Measurements from ENCODE around the gene PTGR2.
A peak's percentile ranks its signal among the peaks of the same experiment; 100 is the strongest.

Gene PTGR2

DNA sequence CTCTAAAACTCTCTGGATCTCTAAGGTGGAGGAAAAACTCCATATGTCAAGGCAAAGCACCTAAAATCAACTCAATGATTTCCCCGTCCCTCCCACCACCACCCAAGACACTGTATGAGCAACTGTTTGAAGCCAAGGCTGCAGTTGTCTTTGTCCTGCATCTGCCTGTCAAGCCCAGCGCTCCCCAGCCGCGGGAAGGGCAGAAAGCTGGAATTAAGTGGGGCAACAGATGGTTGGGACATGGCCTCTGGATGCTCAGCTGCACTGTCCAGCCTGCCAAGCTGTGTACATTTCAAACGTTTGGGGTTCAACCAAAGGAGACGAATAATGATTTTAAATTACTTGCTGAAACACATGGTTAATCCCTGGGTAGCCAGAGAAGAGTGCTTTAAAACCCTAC lies 42.2 kb upstream of the PTGR2 start:
- H2AK5ac ChIP-seq (ENCODE audit: low read depth, low read length) = no peak overlapping the region
- no peak overlapping the region for H2BK12ac ChIP-seq (ENCODE audit: low read length)
- no peak overlapping the region for H3K9ac ChIP-seq (ENCODE audit: low read depth, low read length, poor library complexity)
- H3K4ac ChIP-seq (ENCODE audit: low read length) = no peak overlapping the region
- H2AFZ ChIP-seq (ENCODE audit: low read length) = peak overlapping the region; percentile 45
- no peaks in the 10 kb centered on the region for H3K27me3 ChIP-seq (ENCODE audit: control insufficient read depth in 3 of 3, insufficient read depth in 3 of 3, low read depth in 1 of 3, low read length in 3 of 3)
- no peak overlapping the region for H3K23ac ChIP-seq (ENCODE audit: low read depth, low read length, poor library complexity)
- no peak for DNase-seq (ENCODE audit: low spot score)
- no peak overlapping the region for H3K14ac ChIP-seq (ENCODE audit: low read length)
- no peak overlapping the region for H2BK5ac ChIP-seq (ENCODE audit: low read length)
- H2BK120ac ChIP-seq (ENCODE audit: low read depth, low read length) = no peak overlapping the region
- H3K79me1 ChIP-seq (ENCODE audit: low read depth, low read length) = no peaks in the 10 kb centered on the region
- no CpG with 5 or more reads among the region's 6 CpGs for WGBS, 2 donors (ENCODE audit: extremely low coverage in 2 of 2, insufficient read length in 2 of 2, insufficient replicate concordance in 1 of 2)
- H3K36me3 ChIP-seq (replicated peaks in 1 of 2; ENCODE audit: control insufficient read depth in 2 of 2, insufficient read depth in 2 of 2, low read length in 2 of 2) = no peaks in the 10 kb centered on the region
- H3K4me3 ChIP-seq (ENCODE audit: low read length in 2 of 2) = no peak overlapping the region
- H4K8ac ChIP-seq (ENCODE audit: low read depth, low read length) = no peak overlapping the region
- H3K4me1 ChIP-seq (ENCODE audit: control insufficient read depth in 2 of 2, insufficient read depth in 1 of 2, low read depth in 1 of 2, low read length in 2 of 2) = no peaks in the 10 kb centered on the region
- H2BK15ac ChIP-seq (ENCODE audit: low read length) = no peak overlapping the region
- H3K18ac ChIP-seq (ENCODE audit: low read length) = no peak overlapping the region
- H3K27ac ChIP-seq (replicated peaks; ENCODE audit: low read length) = no peak overlapping the region
- no peaks in the 10 kb centered on the region for H3K9me3 ChIP-seq (replicated peaks in 1 of 2; ENCODE audit: control insufficient read depth in 2 of 2, insufficient read depth in 1 of 2, low read depth in 1 of 2, low read length in 2 of 2)
- no peak overlapping the region for H4K91ac ChIP-seq (ENCODE audit: low read depth, low read length, poor library complexity)
- no peak overlapping the region for H3K4me2 ChIP-seq (ENCODE audit: insufficient read depth, low read length, poor library complexity, severe bottlenecking)

DNA sequence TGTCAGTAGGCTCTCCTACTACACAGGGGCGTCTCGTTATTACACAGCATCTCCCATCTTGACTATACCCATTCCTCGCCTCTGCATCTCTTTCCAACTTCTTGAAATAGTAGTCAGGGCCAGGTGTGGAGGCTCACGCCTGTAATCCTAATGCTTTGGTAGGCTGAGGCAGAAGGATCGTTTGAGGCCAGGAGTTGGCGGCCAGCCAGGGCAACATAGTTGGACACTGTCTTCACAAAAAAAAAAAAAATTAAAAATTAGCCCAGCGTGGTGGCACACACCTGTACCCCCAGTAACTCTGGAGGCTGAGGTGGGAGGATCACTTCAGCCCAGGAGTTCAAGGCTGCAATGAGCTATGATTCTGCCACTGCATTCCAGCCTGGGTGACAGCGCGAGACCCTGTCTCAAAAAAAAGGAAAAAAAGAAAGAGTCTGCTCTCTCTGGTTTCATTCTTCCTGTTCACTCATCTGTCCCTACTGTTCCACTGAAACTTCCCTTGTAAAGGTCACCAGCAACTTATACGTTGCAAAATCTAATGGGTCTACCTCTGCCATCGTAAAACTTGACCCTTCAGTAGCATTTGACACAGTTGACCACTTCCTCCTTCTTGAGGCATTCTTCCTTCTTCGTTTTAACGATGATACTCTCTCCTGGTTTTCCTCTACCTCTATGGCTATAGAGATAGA lies 41.0 kb upstream of the PTGR2 start:
- Histone ChIP-seq H3K4me3 (ENCODE audit: low read length in 2 of 2) (no peak overlapping the region), H2BK5ac (ENCODE audit: low read length) (no peak overlapping the region), H2BK120ac (ENCODE audit: low read depth, low read length) (no peak overlapping the region), H3K14ac (ENCODE audit: low read length) (no peak overlapping the region), H2BK15ac (ENCODE audit: low read length) (no peak overlapping the region), H2AFZ (ENCODE audit: low read length) (no peak overlapping the region), H2AK5ac (ENCODE audit: low read depth, low read length) (no peak overlapping the region), H3K36me3 (replicated peaks in 1 of 2; ENCODE audit: control insufficient read depth in 2 of 2, insufficient read depth in 2 of 2, low read length in 2 of 2) (no peaks in the 10 kb centered on the region), H3K79me1 (ENCODE audit: low read depth, low read length) (no peaks in the 10 kb centered on the region), H3K9me3 (replicated peaks in 1 of 2; ENCODE audit: control insufficient read depth in 2 of 2, insufficient read depth in 1 of 2, low read depth in 1 of 2, low read length in 2 of 2) (no peaks in the 10 kb centered on the region), H3K23ac (ENCODE audit: low read depth, low read length, poor library complexity) (no peak overlapping the region), H3K9ac (ENCODE audit: low read depth, low read length, poor library complexity) (no peak overlapping the region), H4K8ac (ENCODE audit: low read depth, low read length) (no peak overlapping the region), H4K91ac (ENCODE audit: low read depth, low read length, poor library complexity) (no peak overlapping the region), H3K27ac (replicated peaks; ENCODE audit: low read length) (no peak overlapping the region), H3K4me2 (ENCODE audit: insufficient read depth, low read length, poor library complexity, severe bottlenecking) (no peak overlapping the region), H3K4me1 (ENCODE audit: control insufficient read depth in 2 of 2, insufficient read depth in 1 of 2, low read depth in 1 of 2, low read length in 2 of 2) (no peaks in the 10 kb centered on the region), H3K4ac (ENCODE audit: low read length) (no peak overlapping the region), H3K18ac (ENCODE audit: low read length) (no peak overlapping the region), H3K27me3 (ENCODE audit: control insufficient read depth in 3 of 3, insufficient read depth in 3 of 3, low read depth in 1 of 3, low read length in 3 of 3) (no peaks in the 10 kb centered on the region), H2BK12ac (ENCODE audit: low read length) (no peak overlapping the region)
- no CpG with 5 or more reads among the region's 13 CpGs for WGBS, 2 donors (ENCODE audit: extremely low coverage in 2 of 2, insufficient read length in 2 of 2, insufficient replicate concordance in 1 of 2)
- no peak for DNase-seq (ENCODE audit: low spot score)

DNA sequence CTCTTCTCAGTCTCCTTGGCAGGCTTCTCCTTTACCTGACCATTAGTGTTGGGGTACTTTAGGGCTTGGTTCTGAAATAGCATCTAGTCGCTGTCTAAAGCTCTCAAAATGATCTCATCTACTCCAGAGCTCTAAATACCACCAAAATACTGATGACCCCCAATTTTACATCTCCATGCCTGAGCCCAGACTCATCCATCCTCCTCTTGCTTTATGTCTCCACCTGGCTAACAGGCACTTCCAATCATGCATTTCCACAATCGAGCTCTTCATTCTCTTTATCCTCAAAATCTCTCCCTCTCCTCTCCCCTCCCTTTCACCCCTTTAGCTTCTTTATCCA lies 40.5 kb upstream of the PTGR2 start:
- Histone ChIP-seq H3K27ac (replicated peaks; ENCODE audit: low read length) (no peak overlapping the region), H3K27me3 (ENCODE audit: control insufficient read depth in 3 of 3, insufficient read depth in 3 of 3, low read depth in 1 of 3, low read length in 3 of 3) (no peaks in the 10 kb centered on the region), H3K9ac (ENCODE audit: low read depth, low read length, poor library complexity) (no peak overlapping the region), H3K4me1 (ENCODE audit: control insufficient read depth in 2 of 2, insufficient read depth in 1 of 2, low read depth in 1 of 2, low read length in 2 of 2) (no peaks in the 10 kb centered on the region), H4K91ac (ENCODE audit: low read depth, low read length, poor library complexity) (no peak overlapping the region), H3K23ac (ENCODE audit: low read depth, low read length, poor library complexity) (no peak overlapping the region), H2BK120ac (ENCODE audit: low read depth, low read length) (no peak overlapping the region), H3K36me3 (replicated peaks in 1 of 2; ENCODE audit: control insufficient read depth in 2 of 2, insufficient read depth in 2 of 2, low read length in 2 of 2) (no peaks in the 10 kb centered on the region), H3K4me2 (ENCODE audit: insufficient read depth, low read length, poor library complexity, severe bottlenecking) (no peak overlapping the region), H2AFZ (ENCODE audit: low read length) (no peak overlapping the region), H4K8ac (ENCODE audit: low read depth, low read length) (no peak overlapping the region), H3K14ac (ENCODE audit: low read length) (no peak overlapping the region), H2BK12ac (ENCODE audit: low read length) (no peak overlapping the region), H3K4ac (ENCODE audit: low read length) (no peak overlapping the region), H3K18ac (ENCODE audit: low read length) (no peak overlapping the region), H3K79me1 (ENCODE audit: low read depth, low read length) (no peaks in the 10 kb centered on the region), H2BK15ac (ENCODE audit: low read length) (no peak overlapping the region), H3K4me3 (ENCODE audit: low read length in 2 of 2) (no peak overlapping the region), H3K9me3 (replicated peaks in 1 of 2; ENCODE audit: control insufficient read depth in 2 of 2, insufficient read depth in 1 of 2, low read depth in 1 of 2, low read length in 2 of 2) (no peaks in the 10 kb centered on the region), H2AK5ac (ENCODE audit: low read depth, low read length) (no peak overlapping the region), H2BK5ac (ENCODE audit: low read length) (no peak overlapping the region)
- WGBS, 2 donors (ENCODE audit: extremely low coverage in 2 of 2, insufficient read length in 2 of 2, insufficient replicate concordance in 1 of 2) = no CpG with 5 or more reads among the region's 2 CpGs
- no peak for DNase-seq (ENCODE audit: low spot score)

DNA sequence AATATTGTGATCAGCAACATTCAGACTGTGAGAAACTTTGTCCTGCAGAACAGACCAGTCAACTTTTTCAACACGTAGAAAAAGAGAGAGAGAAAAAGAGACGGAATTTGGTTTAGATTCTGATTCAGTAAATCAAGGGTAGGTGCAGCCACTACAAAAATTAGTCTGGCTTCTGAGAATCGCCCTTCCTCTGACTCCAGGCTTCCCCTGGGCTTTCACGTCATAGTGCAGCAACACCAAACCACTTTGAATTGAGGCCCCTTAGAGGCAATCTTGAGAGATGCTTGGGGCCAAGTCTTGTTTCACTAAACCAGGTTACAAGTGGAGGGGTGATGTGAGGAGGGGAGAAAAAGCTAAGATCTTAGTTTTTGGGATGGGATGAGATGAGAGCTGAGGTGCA lies 37.5 kb upstream of the PTGR2 start:
- peaks cover 2% of the 10 kb centered on the region in 2 donors for H3K4me1 ChIP-seq (ENCODE audit: control insufficient read depth in 2 of 2, insufficient read depth in 1 of 2, low read depth in 1 of 2, low read length in 2 of 2)
- no peak overlapping the region for H3K4ac ChIP-seq (ENCODE audit: low read length)
- WGBS, 2 donors (ENCODE audit: extremely low coverage in 2 of 2, insufficient read length in 2 of 2, insufficient replicate concordance in 1 of 2) = no CpG with 5 or more reads among the region's 4 CpGs
- no peak overlapping the region for H3K9ac ChIP-seq (ENCODE audit: low read depth, low read length, poor library complexity)
- H2AK5ac ChIP-seq (ENCODE audit: low read depth, low read length) = no peak overlapping the region
- H4K8ac ChIP-seq (ENCODE audit: low read depth, low read length) = no peak overlapping the region
- no peaks in the 10 kb centered on the region for H3K36me3 ChIP-seq (replicated peaks in 1 of 2; ENCODE audit: control insufficient read depth in 2 of 2, insufficient read depth in 2 of 2, low read length in 2 of 2)
- H3K18ac ChIP-seq (ENCODE audit: low read length) = no peak overlapping the region
- H2BK12ac ChIP-seq (ENCODE audit: low read length) = no peak overlapping the region
- H4K91ac ChIP-seq (ENCODE audit: low read depth, low read length, poor library complexity) = no peak overlapping the region
- no peak overlapping the region for H3K23ac ChIP-seq (ENCODE audit: low read depth, low read length, poor library complexity)
- H2BK15ac ChIP-seq (ENCODE audit: low read length) = no peak overlapping the region
- no peak overlapping the region for H3K4me3 ChIP-seq (ENCODE audit: low read length in 2 of 2)
- no peaks in the 10 kb centered on the region for H3K9me3 ChIP-seq (replicated peaks in 1 of 2; ENCODE audit: control insufficient read depth in 2 of 2, insufficient read depth in 1 of 2, low read depth in 1 of 2, low read length in 2 of 2)
- no peak for DNase-seq (ENCODE audit: low spot score)
- no peak overlapping the region for H3K4me2 ChIP-seq (ENCODE audit: insufficient read depth, low read length, poor library complexity, severe bottlenecking)
- H3K27ac ChIP-seq (replicated peaks; ENCODE audit: low read length) = no peak overlapping the region
- no peak overlapping the region for H2BK5ac ChIP-seq (ENCODE audit: low read length)
- H3K14ac ChIP-seq (ENCODE audit: low read length) = no peak overlapping the region
- no peaks in the 10 kb centered on the region for H3K27me3 ChIP-seq (ENCODE audit: control insufficient read depth in 3 of 3, insufficient read depth in 3 of 3, low read depth in 1 of 3, low read length in 3 of 3)
- no peak overlapping the region for H2AFZ ChIP-seq (ENCODE audit: low read length)
- H2BK120ac ChIP-seq (ENCODE audit: low read depth, low read length) = no peak overlapping the region
- H3K79me1 ChIP-seq (ENCODE audit: low read depth, low read length) = no peaks in the 10 kb centered on the region

Measured in neuronal stem cell (in vitro differentiated cells).